Measurements from ENCODE around the gene SASH3.

- TF ChIP-seq POLR2A (IDR thresholded peaks at IDR 0.05): no peak
- TF ChIP-seq, protein P1, sequence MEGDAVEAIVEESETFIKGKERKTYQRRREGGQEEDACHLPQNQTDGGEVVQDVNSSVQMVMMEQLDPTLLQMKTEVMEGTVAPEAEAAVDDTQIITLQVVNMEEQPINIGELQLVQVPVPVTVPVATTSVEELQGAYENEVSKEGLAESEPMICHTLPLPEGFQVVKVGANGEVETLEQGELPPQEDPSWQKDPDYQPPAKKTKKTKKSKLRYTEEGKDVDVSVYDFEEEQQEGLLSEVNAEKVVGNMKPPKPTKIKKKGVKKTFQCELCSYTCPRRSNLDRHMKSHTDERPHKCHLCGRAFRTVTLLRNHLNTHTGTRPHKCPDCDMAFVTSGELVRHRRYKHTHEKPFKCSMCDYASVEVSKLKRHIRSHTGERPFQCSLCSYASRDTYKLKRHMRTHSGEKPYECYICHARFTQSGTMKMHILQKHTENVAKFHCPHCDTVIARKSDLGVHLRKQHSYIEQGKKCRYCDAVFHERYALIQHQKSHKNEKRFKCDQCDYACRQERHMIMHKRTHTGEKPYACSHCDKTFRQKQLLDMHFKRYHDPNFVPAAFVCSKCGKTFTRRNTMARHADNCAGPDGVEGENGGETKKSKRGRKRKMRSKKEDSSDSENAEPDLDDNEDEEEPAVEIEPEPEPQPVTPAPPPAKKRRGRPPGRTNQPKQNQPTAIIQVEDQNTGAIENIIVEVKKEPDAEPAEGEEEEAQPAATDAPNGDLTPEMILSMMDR (IDR thresholded peaks at IDR 0.05): no peak
Measured at GRCh38 chrX:129768186-129768585, 11.6 kb upstream of the SASH3 start.

All from suprapubic skin (tissue), 3 donors.